ENCODE data around the gene TMPO. TPM values are rescaled to one million over a fixed set of nuclear protein-coding genes. Genes with fewer than 3 reads are reported as not detected.

TMPO gene
- total RNA-seq, 1 donor from 2014 or later, result 16.9 TPM

GRCh38 chr12:98580695-98581094 is 65.3 kb downstream of the TMPO start:
- Histone ChIP-seq H3K36me3 (no peaks in the 10 kb centered on the region), H3K9me3 (replicated peaks) (no peaks in the 10 kb centered on the region), H3K4me3 (no peak overlapping the region), H3K27ac (replicated peaks) (no peak overlapping the region), H3K4me1 (no peaks in the 10 kb centered on the region), H3K27me3 (ENCODE audit: low read depth) (no peaks in the 10 kb centered on the region)
- TF ChIP-seq, protein P1, sequence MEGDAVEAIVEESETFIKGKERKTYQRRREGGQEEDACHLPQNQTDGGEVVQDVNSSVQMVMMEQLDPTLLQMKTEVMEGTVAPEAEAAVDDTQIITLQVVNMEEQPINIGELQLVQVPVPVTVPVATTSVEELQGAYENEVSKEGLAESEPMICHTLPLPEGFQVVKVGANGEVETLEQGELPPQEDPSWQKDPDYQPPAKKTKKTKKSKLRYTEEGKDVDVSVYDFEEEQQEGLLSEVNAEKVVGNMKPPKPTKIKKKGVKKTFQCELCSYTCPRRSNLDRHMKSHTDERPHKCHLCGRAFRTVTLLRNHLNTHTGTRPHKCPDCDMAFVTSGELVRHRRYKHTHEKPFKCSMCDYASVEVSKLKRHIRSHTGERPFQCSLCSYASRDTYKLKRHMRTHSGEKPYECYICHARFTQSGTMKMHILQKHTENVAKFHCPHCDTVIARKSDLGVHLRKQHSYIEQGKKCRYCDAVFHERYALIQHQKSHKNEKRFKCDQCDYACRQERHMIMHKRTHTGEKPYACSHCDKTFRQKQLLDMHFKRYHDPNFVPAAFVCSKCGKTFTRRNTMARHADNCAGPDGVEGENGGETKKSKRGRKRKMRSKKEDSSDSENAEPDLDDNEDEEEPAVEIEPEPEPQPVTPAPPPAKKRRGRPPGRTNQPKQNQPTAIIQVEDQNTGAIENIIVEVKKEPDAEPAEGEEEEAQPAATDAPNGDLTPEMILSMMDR (IDR thresholded peaks at IDR 0.05; ENCODE audit: borderline replicate concordance), result no peak
- intact Hi-C loops (cut with micrococcal nuclease), result no loop called here
- no peak for DNase-seq

DNA sequence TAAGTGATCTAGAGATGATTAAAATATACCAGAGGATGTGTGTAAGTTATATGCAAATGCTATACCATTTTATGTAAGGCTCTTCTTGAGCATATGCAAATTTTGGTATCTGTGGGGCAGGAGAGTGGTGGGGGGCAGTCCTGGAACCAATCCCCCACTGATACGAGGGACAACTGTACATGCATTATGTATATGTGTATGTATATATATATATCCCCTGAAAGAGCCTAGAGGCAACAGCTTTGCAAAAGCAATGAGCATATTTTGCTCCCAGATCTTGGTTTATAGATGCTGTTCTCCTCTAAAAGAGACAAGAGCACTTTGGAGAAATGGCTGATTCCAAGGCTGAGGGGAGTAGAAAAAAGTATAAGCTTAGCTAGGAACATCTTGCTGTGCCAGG is 65.7 kb downstream of the TMPO start:
- H3K27ac ChIP-seq (replicated peaks), result no peak overlapping the region
- DNase-seq, result no peak
- H3K27me3 ChIP-seq (ENCODE audit: low read depth), result no peaks in the 10 kb centered on the region
- H3K9me3 ChIP-seq (replicated peaks), result no peaks in the 10 kb centered on the region
- no peaks in the 10 kb centered on the region for H3K36me3 ChIP-seq
- intact Hi-C loops (cut with micrococcal nuclease), result no loop called here
- H3K4me1 ChIP-seq, result no peaks in the 10 kb centered on the region
- H3K4me3 ChIP-seq, result no peak overlapping the region
- TF ChIP-seq, protein P1 (IDR thresholded peaks at IDR 0.05; ENCODE audit: borderline replicate concordance), result no peak

- Histone ChIP-seq H3K27ac (replicated peaks) (no peak overlapping the region), H3K4me3 (no peak overlapping the region), H3K27me3 (ENCODE audit: low read depth) (no peaks in the 10 kb centered on the region), H3K4me1 (no peaks in the 10 kb centered on the region), H3K36me3 (no peaks in the 10 kb centered on the region), H3K9me3 (replicated peaks) (no peaks in the 10 kb centered on the region)
- intact Hi-C loops (cut with micrococcal nuclease), result no loop called here
- no peak for DNase-seq
- TF ChIP-seq, protein P1 (IDR thresholded peaks at IDR 0.05; ENCODE audit: borderline replicate concordance), result no peak
Measured at GRCh38 chr12:98582093-98582492, 66.7 kb downstream of the TMPO start.

- TF ChIP-seq, protein P1 (IDR thresholded peaks at IDR 0.05; ENCODE audit: borderline replicate concordance), result no peak
- intact Hi-C loops (cut with micrococcal nuclease), result no loop called here
- H3K36me3 ChIP-seq, result no peaks in the 10 kb centered on the region
Measured at GRCh38 chr12:98587084-98587483, 71.7 kb downstream of the TMPO start.

DNA sequence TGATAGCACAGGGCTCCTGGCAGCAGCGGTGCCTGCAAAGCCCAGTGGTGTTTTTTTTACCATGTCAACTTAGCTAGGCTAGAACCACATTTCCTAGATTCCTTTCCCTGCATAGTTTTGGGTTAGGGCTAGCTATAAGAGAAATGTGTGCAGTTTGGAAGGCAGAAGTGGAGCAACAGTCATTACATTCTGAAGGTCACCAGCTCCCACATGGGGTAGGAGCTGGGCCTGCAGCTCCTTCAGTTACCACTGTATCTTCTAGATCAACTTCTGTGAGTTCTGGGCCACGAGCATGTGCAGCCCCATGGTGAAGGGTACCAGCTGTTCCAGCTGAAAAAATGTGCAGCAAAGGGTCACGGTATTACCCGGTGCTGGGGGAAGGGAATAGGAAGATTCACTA is 75.8 kb downstream of the TMPO start:
- intact Hi-C loops (cut with micrococcal nuclease), result no loop called here
- DNase-seq, result no peak
- Histone ChIP-seq H3K4me3 (no peak overlapping the region), H3K36me3 (peaks cover 16% of the 10 kb centered on the region), H3K9me3 (replicated peaks) (no peaks in the 10 kb centered on the region), H3K27me3 (ENCODE audit: low read depth) (no peaks in the 10 kb centered on the region), H3K4me1 (peaks cover 34% of the 10 kb centered on the region), H3K27ac (replicated peaks) (no peak overlapping the region)
- TF ChIP-seq, protein P1 (IDR thresholded peaks at IDR 0.05; ENCODE audit: borderline replicate concordance), result no peak

More at GRCh38 chr12:98587084-98587483, 71.7 kb downstream of the TMPO start:
- no peak overlapping the region for H3K4me3 ChIP-seq
- no peak for DNase-seq
- no peaks in the 10 kb centered on the region for H3K27me3 ChIP-seq (ENCODE audit: low read depth)
- no peaks in the 10 kb centered on the region for H3K4me1 ChIP-seq
- H3K27ac ChIP-seq (replicated peaks), result no peak overlapping the region
- H3K9me3 ChIP-seq (replicated peaks), result no peaks in the 10 kb centered on the region
